ENCODE results near the gene U2AF1L4.

U2AF1L4 gene

DNA sequence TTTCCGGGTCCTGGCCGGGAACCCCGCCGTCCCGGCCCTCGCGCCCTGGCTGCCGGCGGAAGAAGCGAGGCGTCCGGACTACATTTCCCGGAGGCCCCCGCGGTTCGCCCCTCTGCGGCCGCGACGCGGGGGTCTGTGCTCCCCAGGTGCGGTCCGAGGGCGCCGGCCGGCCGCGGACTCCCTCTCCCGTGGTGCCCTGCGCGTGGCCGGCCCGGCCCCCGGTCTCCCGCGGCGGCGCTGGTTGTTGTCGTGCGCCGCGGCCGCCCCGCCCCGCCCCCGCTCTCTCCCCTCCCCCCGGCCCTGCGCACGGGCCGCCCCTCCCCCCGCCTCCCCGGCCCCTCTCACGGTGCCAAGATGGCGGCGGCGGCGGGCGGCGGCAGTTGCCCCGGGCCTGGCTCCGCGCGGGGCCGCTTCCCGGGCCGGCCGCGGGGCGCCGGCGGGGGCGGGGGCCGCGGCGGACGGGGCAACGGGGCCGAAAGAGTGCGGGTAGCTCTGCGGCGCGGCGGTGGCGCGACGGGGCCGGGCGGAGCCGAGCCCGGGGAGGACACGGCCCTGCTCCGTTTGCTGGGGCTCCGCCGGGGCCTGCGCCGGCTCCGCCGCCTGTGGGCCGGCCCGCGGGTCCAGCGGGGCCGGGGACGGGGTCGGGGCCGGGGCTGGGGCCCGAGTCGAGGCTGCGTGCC lies 27.4 kb downstream of the U2AF1L4 start, which contains the start of gene KMT2B (continued):
- TF ChIP-seq, protein P1, sequence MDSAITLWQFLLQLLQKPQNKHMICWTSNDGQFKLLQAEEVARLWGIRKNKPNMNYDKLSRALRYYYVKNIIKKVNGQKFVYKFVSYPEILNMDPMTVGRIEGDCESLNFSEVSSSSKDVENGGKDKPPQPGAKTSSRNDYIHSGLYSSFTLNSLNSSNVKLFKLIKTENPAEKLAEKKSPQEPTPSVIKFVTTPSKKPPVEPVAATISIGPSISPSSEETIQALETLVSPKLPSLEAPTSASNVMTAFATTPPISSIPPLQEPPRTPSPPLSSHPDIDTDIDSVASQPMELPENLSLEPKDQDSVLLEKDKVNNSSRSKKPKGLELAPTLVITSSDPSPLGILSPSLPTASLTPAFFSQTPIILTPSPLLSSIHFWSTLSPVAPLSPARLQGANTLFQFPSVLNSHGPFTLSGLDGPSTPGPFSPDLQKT (IDR thresholded peaks at IDR 0.05; ENCODE audit: borderline replicate concordance, low read depth, low read length): 0 out of 2 replicates have a peak, but pooled peaks have one; percentile 49
- TF ChIP-seq ZBTB20 (tag by site-specific recombination; IDR thresholded peaks at IDR 0.05) (no peak), ZSCAN30 (tag by site-specific recombination; IDR thresholded peaks at IDR 0.05) (peak; percentile 6), ZNF777 (tag by site-specific recombination; IDR thresholded peaks at IDR 0.05; ENCODE audit: borderline replicate concordance) (no peak), KLF10 (tag by site-specific recombination; IDR thresholded peaks at IDR 0.05) (peak; percentile 90)
- TF ChIP-seq, protein P2, sequence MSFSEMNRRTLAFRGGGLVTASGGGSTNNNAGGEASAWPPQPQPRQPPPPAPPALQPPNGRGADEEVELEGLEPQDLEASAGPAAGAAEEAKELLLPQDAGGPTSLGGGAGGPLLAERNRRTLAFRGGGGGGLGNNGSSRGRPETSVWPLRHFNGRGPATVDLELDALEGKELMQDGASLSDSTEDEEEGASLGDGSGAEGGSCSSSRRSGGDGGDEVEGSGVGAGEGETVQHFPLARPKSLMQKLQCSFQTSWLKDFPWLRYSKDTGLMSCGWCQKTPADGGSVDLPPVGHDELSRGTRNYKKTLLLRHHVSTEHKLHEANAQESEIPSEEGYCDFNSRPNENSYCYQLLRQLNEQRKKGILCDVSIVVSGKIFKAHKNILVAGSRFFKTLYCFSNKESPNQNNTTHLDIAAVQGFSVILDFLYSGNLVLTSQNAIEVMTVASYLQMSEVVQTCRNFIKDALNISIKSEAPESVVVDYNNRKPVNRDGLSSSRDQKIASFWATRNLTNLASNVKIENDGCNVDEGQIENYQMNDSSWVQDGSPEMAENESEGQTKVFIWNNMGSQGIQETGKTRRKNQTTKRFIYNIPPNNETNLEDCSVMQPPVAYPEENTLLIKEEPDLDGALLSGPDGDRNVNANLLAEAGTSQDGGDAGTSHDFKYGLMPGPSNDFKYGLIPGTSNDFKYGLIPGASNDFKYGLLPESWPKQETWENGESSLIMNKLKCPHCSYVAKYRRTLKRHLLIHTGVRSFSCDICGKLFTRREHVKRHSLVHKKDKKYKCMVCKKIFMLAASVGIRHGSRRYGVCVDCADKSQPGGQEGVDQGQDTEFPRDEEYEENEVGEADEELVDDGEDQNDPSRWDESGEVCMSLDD (tag by site-specific recombination; IDR thresholded peaks at IDR 0.05): peak; percentile 84; the same call in 1 of the 2 replicates
- TF ChIP-seq, protein P3, sequence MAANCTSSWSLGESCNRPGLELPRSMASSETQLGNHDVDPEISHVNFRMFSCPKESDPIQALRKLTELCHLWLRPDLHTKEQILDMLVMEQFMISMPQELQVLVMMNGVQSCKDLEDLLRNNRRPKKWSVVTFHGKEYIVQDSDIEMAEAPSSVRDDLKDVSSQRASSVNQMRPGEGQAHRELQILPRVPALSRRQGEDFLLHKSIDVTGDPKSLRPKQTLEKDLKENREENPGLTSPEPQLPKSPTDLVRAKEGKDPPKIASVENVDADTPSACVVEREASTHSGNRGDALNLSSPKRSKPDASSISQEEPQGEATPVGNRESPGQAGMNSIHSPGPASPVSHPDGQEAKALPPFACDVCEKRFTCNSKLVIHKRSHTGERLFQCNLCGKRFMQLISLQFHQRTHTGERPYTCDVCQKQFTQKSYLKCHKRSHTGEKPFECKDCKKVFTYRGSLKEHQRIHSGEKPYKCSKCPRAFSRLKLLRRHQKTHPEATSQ (tag by site-specific recombination; IDR thresholded peaks at IDR 0.05): no peak
- TF ChIP-seq, protein P4, sequence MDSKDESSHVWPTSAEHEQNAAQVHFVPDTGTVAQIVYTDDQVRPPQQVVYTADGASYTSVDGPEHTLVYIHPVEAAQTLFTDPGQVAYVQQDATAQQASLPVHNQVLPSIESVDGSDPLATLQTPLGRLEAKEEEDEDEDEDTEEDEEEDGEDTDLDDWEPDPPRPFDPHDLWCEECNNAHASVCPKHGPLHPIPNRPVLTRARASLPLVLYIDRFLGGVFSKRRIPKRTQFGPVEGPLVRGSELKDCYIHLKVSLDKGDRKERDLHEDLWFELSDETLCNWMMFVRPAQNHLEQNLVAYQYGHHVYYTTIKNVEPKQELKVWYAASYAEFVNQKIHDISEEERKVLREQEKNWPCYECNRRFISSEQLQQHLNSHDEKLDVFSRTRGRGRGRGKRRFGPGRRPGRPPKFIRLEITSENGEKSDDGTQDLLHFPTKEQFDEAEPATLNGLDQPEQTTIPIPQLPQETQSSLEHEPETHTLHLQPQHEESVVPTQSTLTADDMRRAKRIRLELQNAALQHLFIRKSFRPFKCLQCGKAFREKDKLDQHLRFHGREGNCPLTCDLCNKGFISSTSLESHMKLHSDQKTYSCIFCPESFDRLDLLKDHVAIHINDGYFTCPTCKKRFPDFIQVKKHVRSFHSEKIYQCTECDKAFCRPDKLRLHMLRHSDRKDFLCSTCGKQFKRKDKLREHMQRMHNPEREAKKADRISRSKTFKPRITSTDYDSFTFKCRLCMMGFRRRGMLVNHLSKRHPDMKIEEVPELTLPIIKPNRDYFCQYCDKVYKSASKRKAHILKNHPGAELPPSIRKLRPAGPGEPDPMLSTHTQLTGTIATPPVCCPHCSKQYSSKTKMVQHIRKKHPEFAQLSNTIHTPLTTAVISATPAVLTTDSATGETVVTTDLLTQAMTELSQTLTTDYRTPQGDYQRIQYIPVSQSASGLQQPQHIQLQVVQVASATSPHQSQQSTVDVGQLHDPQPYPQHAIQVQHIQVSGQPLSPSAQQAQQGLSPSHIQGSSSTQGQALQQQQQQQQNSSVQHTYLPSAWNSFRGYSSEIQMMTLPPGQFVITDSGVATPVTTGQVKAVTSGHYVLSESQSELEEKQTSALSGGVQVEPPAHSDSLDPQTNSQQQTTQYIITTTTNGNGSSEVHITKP (tag by site-specific recombination; IDR thresholded peaks at IDR 0.05): no peak

GRCh38 chr19:35716801-35717664 lies 28.2 kb downstream of the U2AF1L4 start:
- Histone ChIP-seq H3K9me3 (ENCODE audit: control insufficient read depth, insufficient read depth, low read depth, low read length) (no peaks in the 10 kb centered on the region), H3K27ac (ENCODE audit: extremely low read depth, low read depth, low read length) (peak overlapping the region; percentile 93), H3K4me3 (ENCODE audit: low read depth, low read length) (peak overlapping the region; percentile 44), H3K36me3 (ENCODE audit: control insufficient read depth in 2 of 2, insufficient read depth in 1 of 2, low read length in 2 of 2) (peaks cover 26 to 27% of the 10 kb centered on the region in 2 experiments), H3K4me1 (ENCODE audit: control insufficient read depth, insufficient read depth, low read length) (peaks cover 23% of the 10 kb centered on the region)
- POLR2A ChIA-PET: interaction anchor here (2.3 kb wide), 1 partner anchor 31 kb away, joined by 16 read pairs; the partner anchor contains the start of gene LIN37
- CTCF ChIA-PET: interaction anchor here (1.0 to 6.0 kb wide), 2 partner anchors 22 to 29 kb away, joined by 5 to 119 read pairs; partner anchors contain the start of genes PSENEN and U2AF1L4
- TF ChIP-seq ZNF148 (tag by site-specific recombination; IDR thresholded peaks at IDR 0.05; ENCODE audit: borderline replicate concordance) (peak; percentile 40; the same call in 1 of the 2 replicates), ZXDB (tag by site-specific recombination; IDR thresholded peaks at IDR 0.05) (peak; percentile 99), ZNF626 (tag by site-specific recombination; IDR thresholded peaks at IDR 0.05) (no peak), GLIS1 (tag by site-specific recombination; IDR thresholded peaks at IDR 0.05) (no peak; the same call in none of the 2 replicates), ZNF175 (tag by site-specific recombination; IDR thresholded peaks at IDR 0.05) (no peak), ZNF24 (tag by site-specific recombination; IDR thresholded peaks at IDR 0.05) (peak; percentile 86), ZNF792 (tag by site-specific recombination; IDR thresholded peaks at IDR 0.05) (peak; percentile 86), ZNF544 (tag by site-specific recombination; IDR thresholded peaks at IDR 0.05) (no peak), ZNF530 (tag by site-specific recombination; IDR thresholded peaks at IDR 0.05; ENCODE audit: low read depth) (no peak), GLIS2 (tag by site-specific recombination; IDR thresholded peaks at IDR 0.05) (peak; percentile 100)
- TF ChIP-seq, protein P5, sequence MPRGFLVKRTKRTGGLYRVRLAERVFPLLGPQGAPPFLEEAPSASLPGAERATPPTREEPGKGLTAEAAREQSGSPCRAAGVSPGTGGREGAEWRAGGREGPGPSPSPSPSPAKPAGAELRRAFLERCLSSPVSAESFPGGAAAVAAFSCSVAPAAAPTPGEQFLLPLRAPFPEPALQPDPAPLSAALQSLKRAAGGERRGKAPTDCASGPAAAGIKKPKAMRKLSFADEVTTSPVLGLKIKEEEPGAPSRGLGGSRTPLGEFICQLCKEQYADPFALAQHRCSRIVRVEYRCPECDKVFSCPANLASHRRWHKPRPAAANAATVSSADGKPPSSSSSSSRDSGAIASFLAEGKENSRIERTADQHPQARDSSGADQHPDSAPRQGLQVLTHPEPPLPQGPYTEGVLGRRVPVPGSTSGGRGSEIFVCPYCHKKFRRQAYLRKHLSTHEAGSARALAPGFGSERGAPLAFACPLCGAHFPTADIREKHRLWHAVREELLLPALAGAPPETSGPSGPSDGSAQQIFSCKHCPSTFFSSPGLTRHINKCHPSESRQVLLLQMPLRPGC (tag by site-specific recombination; IDR thresholded peaks at IDR 0.05): peak; percentile 48

Measured in HEK293 (cell line).